Hepatic stellate cell (primary cell): ENCODE measurements around the gene G6PC1.
"Not testable (repeated sequence)": the region's sequence is repeated elsewhere in the genome, so short reads cannot be mapped to it uniquely, and the experiment has no call there.

Source experiments
- DNase-seq: peaks from one replicate; pipeline ENCODE4 v3.0.0; 2011; ENCODE audit warnings: low spot score

Gene G6PC1

GRCh38 chr17:42900460-42901331 is at the start of gene G6PC1:
G6PC1 (plus strand) TSS chr17:42900799; CDS start chr17:42900877, 78 bp downstream.
- DNase-seq = no peak

- no peak for DNase-seq
Observed at GRCh38 chr17:42850954-42851353, 49.6 kb upstream of the G6PC1 start, which contains the start of gene AOC3. AOC3 (plus strand) TSS chr17:42851199; CDS start chr17:42851344, 145 bp downstream.

GRCh38 chr17:42851371-42852240 is 49.0 kb upstream of the G6PC1 start:
- DNase-seq = not testable (repeated sequence)

GRCh38 chr17:42852351-42852750 is 48.2 kb upstream of the G6PC1 start:
- DNase-seq = no peak

GRCh38 chr17:42853004-42853403 is 47.6 kb upstream of the G6PC1 start:
- no peak for DNase-seq

- no peak for DNase-seq
Observed at GRCh38 chr17:42853597-42853967, 47.0 kb upstream of the G6PC1 start.

GRCh38 chr17:42853968-42854790 is 46.4 kb upstream of the G6PC1 start:
- DNase-seq = no peak

- DNase-seq = no peak
Observed at GRCh38 chr17:42855048-42855596, 45.5 kb upstream of the G6PC1 start.

- not testable (repeated sequence) for DNase-seq
Observed at GRCh38 chr17:42856093-42856492, 44.5 kb upstream of the G6PC1 start.

GRCh38 chr17:42856516-42856915 is 44.1 kb upstream of the G6PC1 start:
- DNase-seq = not testable (repeated sequence)

- DNase-seq = no peak
Observed at GRCh38 chr17:42857389-42857788, 43.2 kb upstream of the G6PC1 start.

GRCh38 chr17:42865638-42866094 is 34.9 kb upstream of the G6PC1 start:
- DNase-seq = no peak

GRCh38 chr17:42866216-42866615 is 34.4 kb upstream of the G6PC1 start:
- no peak for DNase-seq

GRCh38 chr17:42866631-42867575 is 33.7 kb upstream of the G6PC1 start:
- DNase-seq = no peak

- DNase-seq = not testable (repeated sequence)
Observed at GRCh38 chr17:42867694-42868261, 32.8 kb upstream of the G6PC1 start.

- no peak for DNase-seq
Observed at GRCh38 chr17:42868338-42868737, 32.3 kb upstream of the G6PC1 start.

- DNase-seq = no peak
Observed at GRCh38 chr17:42871647-42872046, 29.0 kb upstream of the G6PC1 start.

GRCh38 chr17:42872251-42872965 is 28.2 kb upstream of the G6PC1 start:
- no peak for DNase-seq

- no peak for DNase-seq
Observed at GRCh38 chr17:42873315-42873714, 27.3 kb upstream of the G6PC1 start.
